ENCODE data around the gene POU5F1. TPM values are rescaled to one million over a fixed set of nuclear protein-coding genes. Genes with fewer than 3 reads are reported as not detected.

Gene POU5F1
- total and polyA plus RNA-seq, 8 donors = 0.37 to 2.0 (median 1.8) TPM

- ATAC-seq (no peak), DNase-seq (no peak)
- Histone ChIP-seq H3K27me3 (no peaks in the 10 kb centered on the region), H3K4me1 (peaks cover 0 to 5% of the 10 kb centered on the region in 2 donors), H3K9me3 (no peaks in the 10 kb centered on the region), H3K36me3 (peaks cover 0 to 20% of the 10 kb centered on the region in 2 donors), H3K4me3 (no peak overlapping the region), H3K27ac (no peak overlapping the region)
- intact Hi-C loops (cut with DNase I) = loop anchor here (2.0 to 10.0 kb wide), 3 partner anchors 51 to 228 kb away; no protein-coding TSS in a partner anchor
- no peak for TF ChIP-seq CTCF (IDR thresholded peaks at IDR 0.05)
Measured at GRCh38 chr6:31139599-31139998, 30.9 kb downstream of the POU5F1 start.

GRCh38 chr6:31138982-31139381, 31.5 kb downstream of the POU5F1 start, which contains the start of gene PSORS1C2:
Gene PSORS1C2, minus strand, starts transcription at chr6:31139066. Its CDS starts 40 bp downstream, at chr6:31139026.
- H3K4me1 ChIP-seq = peaks cover 0 to 5% of the 10 kb centered on the region in 2 donors
- intact Hi-C loops (cut with DNase I) = loop anchor here (2.0 to 10.0 kb wide), 3 partner anchors 52 to 228 kb away; no protein-coding TSS in a partner anchor
- no peaks in the 10 kb centered on the region for H3K27me3 ChIP-seq
- TF ChIP-seq CTCF (IDR thresholded peaks at IDR 0.05) = no peak
- no peaks in the 10 kb centered on the region for H3K9me3 ChIP-seq
- ATAC-seq (no peak), DNase-seq (no peak)
- H3K36me3 ChIP-seq = peaks cover 0 to 14% of the 10 kb centered on the region in 2 donors
- no peak within 1 kb of the TSS for H3K27ac ChIP-seq
- no peak within 1 kb of the TSS for H3K4me3 ChIP-seq

- H3K9me3 ChIP-seq = no peaks in the 10 kb centered on the region
- no peaks in the 10 kb centered on the region for H3K36me3 ChIP-seq
- ATAC-seq (no peak), DNase-seq (no peak)
- H3K4me3 ChIP-seq = no peak overlapping the region
- H3K27ac ChIP-seq = no peak overlapping the region
- TF ChIP-seq CTCF (IDR thresholded peaks at IDR 0.05) = no peak
- H3K27me3 ChIP-seq = no peaks in the 10 kb centered on the region
- intact Hi-C loops (cut with DNase I) = loop anchor here (5.0 to 10.0 kb wide), 2 partner anchors 59 to 232 kb away; no protein-coding TSS in a partner anchor
- H3K4me1 ChIP-seq = peaks cover 0 to 5% of the 10 kb centered on the region in 2 donors
Measured at GRCh38 chr6:31135710-31136109, 34.8 kb downstream of the POU5F1 start.

GRCh38 chr6:31132806-31133205, 37.7 kb downstream of the POU5F1 start:
- Histone ChIP-seq H3K4me1 (peaks cover 0 to 3% of the 10 kb centered on the region in 2 donors), H3K36me3 (no peaks in the 10 kb centered on the region), H3K9me3 (no peaks in the 10 kb centered on the region), H3K27ac (no peak overlapping the region), H3K27me3 (no peaks in the 10 kb centered on the region), H3K4me3 (no peak overlapping the region)
- no peak for ATAC-seq
- intact Hi-C loops (cut with DNase I) = loop anchor here in 1 of 2 donors (10.0 kb wide), 1 partner anchor 62 kb away; no protein-coding TSS in a partner anchor
- TF ChIP-seq CTCF (IDR thresholded peaks at IDR 0.05) = no peak
- DNase-seq = no peak

- no peak overlapping the region for H3K4me3 ChIP-seq
- ATAC-seq (no peak), DNase-seq (no peak)
- H3K27ac ChIP-seq = no peak overlapping the region
- H3K4me1 ChIP-seq = no peaks in the 10 kb centered on the region
- TF ChIP-seq CTCF (IDR thresholded peaks at IDR 0.05) = no peak
- no peaks in the 10 kb centered on the region for H3K36me3 ChIP-seq
- no peaks in the 10 kb centered on the region for H3K27me3 ChIP-seq
- intact Hi-C loops (cut with DNase I) = loop anchor here in 1 of 2 donors (10.0 kb wide), 1 partner anchor 63 kb away; no protein-coding TSS in a partner anchor
- no peaks in the 10 kb centered on the region for H3K9me3 ChIP-seq
Measured at GRCh38 chr6:31131595-31131994, 38.9 kb downstream of the POU5F1 start.

Data from left lung (tissue), 10 donors.